Breast epithelium (tissue), 4 donors: Measurements from ENCODE around the gene BFSP2. TPM values are rescaled to one million over a fixed set of nuclear protein-coding genes. Genes with fewer than 3 reads are reported as not detected.
"Not testable (repeated sequence)": the region's sequence is repeated elsewhere in the genome, so short reads cannot be mapped to it uniquely, and the experiment has no call there.

Experiments
- DNase-seq, 2 donors: peaks; one replicate each; pipeline ENCODE4 v3.0.0-alpha.2; 2019; ENCODE audit warnings: low spot score in 2 of 2
- H3K27ac ChIP-seq, 2 donors: fragments of 200-600 bp; sonication (generic) in 1 of 2; one replicate each; pipeline ENCODE4 v1.5.1; 2016 to 2019; ENCODE audit warnings: mild to moderate bottlenecking in 1 of 2
- H3K27me3 ChIP-seq, 2 donors: fragments of 200-600 bp; sonication (generic) in 1 of 2; one replicate each; pipeline versions ENCODE4 v1.5.1 to v1.6.0; 2017 to 2019; ENCODE audit warnings: control low read depth in 1 of 2, mild to moderate bottlenecking in 1 of 2
- H3K36me3 ChIP-seq: fragments of 200-600 bp; one replicate; pipeline ENCODE4 v1.5.1; 2019
- H3K4me1 ChIP-seq, 2 donors: fragments of 200-600 bp; sonication (generic); one replicate each; pipeline ENCODE4 v1.5.1; 2016 to 2019; ENCODE audit warnings: control low read depth in 1 of 2
- H3K4me3 ChIP-seq, 3 donors: fragments of 200-600 bp; sonication (generic); 1 replicate in 2 of 3; 2 replicates in 1 of 3; pipeline ENCODE4 v1.5.1; 2016 to 2019; ENCODE audit warnings: mild to moderate bottlenecking in 3 of 3, moderate library complexity in 2 of 3
- H3K9me3 ChIP-seq, 2 donors: fragments of 200-600 bp; sonication (generic) in 1 of 2; one replicate each; pipeline ENCODE4 v1.5.1; 2016 to 2019; ENCODE audit warnings: control low read depth in 1 of 2
- POLR2A ChIP-seq: fragments of 450-650 bp; IDR thresholded peaks from one replicate; pipeline ENCODE4 v1.6.1; 2016; ENCODE audit warnings: antibody characterized with exemption, mild to moderate bottlenecking, moderate library complexity
- POLR2AphosphoS5 ChIP-seq, 3 donors: sonication (generic); formaldehyde crosslinking; IDR thresholded peaks; one replicate each; pipeline ENCODE4 v1.6.1; 2017; ENCODE audit warnings: antibody characterized with exemption in 3 of 3
- intact Hi-C: fragments of 100-400 bp; cut with DNase I; formaldehyde crosslinking; loops from one replicate; pipeline ENCODE4 v1.15.1; 2023; ENCODE audit warnings: low total_unique reads
- total RNA-seq, 3 donors: library from RNA; depleted of rRNA; stranded (reverse); fragments of >200 nt; gene quantifications; one replicate each; pipeline ENCODE4 v1.1.0, GENCODE V29; 2016
- TF ChIP-seq, protein P1 (sequence below), 3 donors: fragments of 450-650 bp; IDR thresholded peaks; one replicate each; pipeline ENCODE4 v1.5.1; 2016 to 2017; ENCODE audit warnings: antibody characterized with exemption in 3 of 3, mild to moderate bottlenecking in 3 of 3, moderate library complexity in 3 of 3

The BFSP2 gene
- total RNA-seq, 3 donors from 2014 or later = not detected

DNA sequence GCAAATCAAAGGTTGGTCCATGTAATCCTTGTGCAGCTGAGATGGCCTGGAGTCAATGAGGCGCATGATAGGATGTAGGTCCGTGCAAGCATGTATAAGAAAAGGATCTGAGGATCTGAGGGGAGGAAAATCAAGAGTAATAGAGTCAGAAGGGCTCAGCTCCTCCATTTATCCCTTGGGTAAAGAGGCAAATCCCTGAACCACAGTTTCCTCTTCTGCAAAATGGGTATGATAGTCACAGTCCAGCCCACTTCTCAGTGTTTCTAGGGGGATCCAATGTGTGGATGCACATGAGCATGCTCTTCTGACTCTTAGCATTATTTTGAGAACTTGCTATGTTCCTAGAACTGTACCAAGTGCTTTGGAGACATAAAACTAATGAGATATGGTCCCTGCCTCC is 67.9 kb downstream of the BFSP2 start:
- TF ChIP-seq, protein P1, sequence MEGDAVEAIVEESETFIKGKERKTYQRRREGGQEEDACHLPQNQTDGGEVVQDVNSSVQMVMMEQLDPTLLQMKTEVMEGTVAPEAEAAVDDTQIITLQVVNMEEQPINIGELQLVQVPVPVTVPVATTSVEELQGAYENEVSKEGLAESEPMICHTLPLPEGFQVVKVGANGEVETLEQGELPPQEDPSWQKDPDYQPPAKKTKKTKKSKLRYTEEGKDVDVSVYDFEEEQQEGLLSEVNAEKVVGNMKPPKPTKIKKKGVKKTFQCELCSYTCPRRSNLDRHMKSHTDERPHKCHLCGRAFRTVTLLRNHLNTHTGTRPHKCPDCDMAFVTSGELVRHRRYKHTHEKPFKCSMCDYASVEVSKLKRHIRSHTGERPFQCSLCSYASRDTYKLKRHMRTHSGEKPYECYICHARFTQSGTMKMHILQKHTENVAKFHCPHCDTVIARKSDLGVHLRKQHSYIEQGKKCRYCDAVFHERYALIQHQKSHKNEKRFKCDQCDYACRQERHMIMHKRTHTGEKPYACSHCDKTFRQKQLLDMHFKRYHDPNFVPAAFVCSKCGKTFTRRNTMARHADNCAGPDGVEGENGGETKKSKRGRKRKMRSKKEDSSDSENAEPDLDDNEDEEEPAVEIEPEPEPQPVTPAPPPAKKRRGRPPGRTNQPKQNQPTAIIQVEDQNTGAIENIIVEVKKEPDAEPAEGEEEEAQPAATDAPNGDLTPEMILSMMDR (IDR thresholded peaks at IDR 0.05) = no peak
- intact Hi-C loops = no loop called here
- Histone ChIP-seq H3K27ac (no peak overlapping the region), H3K27me3 (no peaks in the 10 kb centered on the region), H3K4me1 (no peaks in the 10 kb centered on the region), H3K4me3 (no peak overlapping the region), H3K36me3 (no peaks in the 10 kb centered on the region), H3K9me3 (no peaks in the 10 kb centered on the region)
- DNase-seq = no peak

DNA sequence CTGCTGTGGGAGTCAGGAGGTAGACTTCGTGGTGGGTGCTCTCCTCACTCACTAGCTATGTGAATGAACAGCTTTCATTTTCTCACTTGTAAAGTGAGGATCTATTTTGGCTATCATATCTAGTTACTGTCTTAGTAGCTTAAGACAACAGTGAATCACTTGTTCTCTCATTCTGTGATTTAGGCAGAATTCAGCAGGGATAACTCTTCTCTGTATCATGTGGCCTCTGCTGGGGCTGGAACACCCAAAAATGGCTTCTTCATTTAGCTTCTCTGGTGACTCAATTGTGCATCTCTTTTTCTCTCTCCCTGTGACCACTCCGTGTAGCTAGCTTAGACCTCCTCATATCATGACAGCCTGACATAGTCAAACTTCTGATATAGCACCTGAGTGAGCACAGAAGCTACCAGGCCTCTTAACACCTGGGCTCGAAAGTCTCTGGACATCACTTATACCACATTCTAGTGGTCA is 68.4 kb downstream of the BFSP2 start:
- Histone ChIP-seq H3K36me3 (no peaks in the 10 kb centered on the region), H3K27ac (no peak overlapping the region), H3K4me3 (no peak overlapping the region), H3K4me1 (no peaks in the 10 kb centered on the region), H3K27me3 (no peaks in the 10 kb centered on the region), H3K9me3 (no peaks in the 10 kb centered on the region)
- TF ChIP-seq, protein P1 (IDR thresholded peaks at IDR 0.05) = no peak
- TF ChIP-seq POLR2AphosphoS5 (IDR thresholded peaks at IDR 0.05) (no peak), POLR2A (no peak)
- no peak for DNase-seq
- intact Hi-C loops = no loop called here

DNA sequence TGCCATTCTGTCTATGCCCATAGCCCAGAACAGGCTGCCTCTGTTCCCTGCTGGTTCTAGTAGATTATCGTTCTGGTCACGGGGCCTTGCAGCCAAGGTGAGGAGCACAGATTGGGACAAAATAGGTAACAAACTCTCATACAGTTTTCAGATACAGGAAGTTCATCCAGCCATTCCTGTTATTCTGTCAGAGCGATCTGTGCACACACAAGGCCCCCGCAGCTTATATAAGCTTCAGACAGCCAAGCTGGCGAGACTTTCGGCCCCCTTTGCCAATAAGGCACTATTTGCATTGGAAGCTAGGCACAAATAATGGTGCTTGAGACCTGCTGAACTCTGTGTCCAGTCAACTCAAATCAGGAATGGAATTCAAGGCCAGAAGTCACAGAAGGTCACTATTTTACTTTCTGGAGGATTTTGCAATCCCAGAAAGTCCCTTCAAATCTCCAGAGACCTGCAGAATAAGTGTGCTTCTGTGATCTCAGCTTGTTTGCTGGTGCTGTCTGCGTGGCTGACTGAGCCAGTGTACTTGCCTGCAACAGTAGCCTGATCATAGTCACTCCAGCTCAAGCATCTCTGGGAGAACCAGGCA is 69.4 kb downstream of the BFSP2 start:
- Histone ChIP-seq H3K27ac (peak overlapping the region in 1 of 2 donors; percentile 23), H3K4me3 (no peak overlapping the region), H3K27me3 (no peaks in the 10 kb centered on the region), H3K36me3 (no peaks in the 10 kb centered on the region), H3K4me1 (no peaks in the 10 kb centered on the region), H3K9me3 (no peaks in the 10 kb centered on the region)
- no peak for DNase-seq
- intact Hi-C loops = no loop called here
- TF ChIP-seq POLR2AphosphoS5 (IDR thresholded peaks at IDR 0.05) (no peak), POLR2A (no peak)
- TF ChIP-seq, protein P1 (IDR thresholded peaks at IDR 0.05) = no peak

DNA sequence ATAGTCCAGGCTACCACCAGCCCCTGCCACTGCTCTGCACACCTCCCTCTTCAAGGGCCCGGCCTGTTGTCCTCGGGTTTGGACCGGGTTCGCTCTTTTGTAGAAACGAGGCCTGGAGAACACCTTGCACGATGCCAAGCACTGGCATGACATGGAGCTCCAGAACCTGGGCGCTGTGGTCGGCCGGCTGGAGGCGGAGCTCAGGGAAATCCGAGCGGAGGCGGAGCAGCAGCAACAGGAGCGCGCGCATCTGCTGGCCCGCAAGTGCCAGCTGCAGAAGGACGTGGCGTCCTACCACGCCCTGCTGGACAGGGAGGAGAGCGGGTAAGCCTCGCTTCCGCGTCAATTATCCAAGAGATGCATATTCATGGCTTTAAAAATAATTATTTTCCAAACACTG is 72.4 kb downstream of the BFSP2 start:
- DNase-seq = no peak
- Histone ChIP-seq H3K27me3 (no peaks in the 10 kb centered on the region), H3K9me3 (no peaks in the 10 kb centered on the region), H3K4me3 (peak overlapping the region in 1 of 3 donors; percentile 5), H3K4me1 (no peaks in the 10 kb centered on the region), H3K27ac (no peak overlapping the region), H3K36me3 (no peaks in the 10 kb centered on the region)
- intact Hi-C loops = no loop called here
- TF ChIP-seq POLR2A (no peak), POLR2AphosphoS5 (IDR thresholded peaks at IDR 0.05) (no peak)
- TF ChIP-seq, protein P1 (IDR thresholded peaks at IDR 0.05) = no peak

DNA sequence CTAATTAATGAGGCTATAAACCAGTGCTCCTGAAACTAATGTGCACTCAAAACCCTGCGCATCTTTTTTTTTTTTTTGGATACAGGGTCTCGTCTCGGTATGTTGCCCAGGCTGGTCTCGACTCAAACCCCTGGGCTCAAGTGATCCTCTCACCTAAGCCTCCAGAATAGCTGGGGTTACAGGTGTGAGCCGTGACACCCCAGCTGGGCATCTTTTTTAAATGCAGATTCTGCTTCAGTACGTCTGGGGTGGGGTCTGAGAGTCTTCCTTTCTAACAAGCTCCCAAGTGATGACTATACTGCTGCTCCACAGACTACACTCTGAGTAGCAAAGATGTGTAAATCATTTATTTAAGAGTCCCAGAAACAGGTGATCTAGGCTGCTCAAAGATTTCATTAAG is 73.0 kb downstream of the BFSP2 start:
- TF ChIP-seq, protein P1 (IDR thresholded peaks at IDR 0.05) = no peak
- no peak for TF ChIP-seq POLR2A
- no peak for TF ChIP-seq POLR2AphosphoS5 (IDR thresholded peaks at IDR 0.05)
- intact Hi-C loops = no loop called here
- Histone ChIP-seq H3K4me3 (no peak overlapping the region), H3K4me1 (no peaks in the 10 kb centered on the region), H3K27ac (no peak overlapping the region), H3K9me3 (no peaks in the 10 kb centered on the region), H3K27me3 (no peaks in the 10 kb centered on the region), H3K36me3 (no peaks in the 10 kb centered on the region)
- no peak for DNase-seq

DNA sequence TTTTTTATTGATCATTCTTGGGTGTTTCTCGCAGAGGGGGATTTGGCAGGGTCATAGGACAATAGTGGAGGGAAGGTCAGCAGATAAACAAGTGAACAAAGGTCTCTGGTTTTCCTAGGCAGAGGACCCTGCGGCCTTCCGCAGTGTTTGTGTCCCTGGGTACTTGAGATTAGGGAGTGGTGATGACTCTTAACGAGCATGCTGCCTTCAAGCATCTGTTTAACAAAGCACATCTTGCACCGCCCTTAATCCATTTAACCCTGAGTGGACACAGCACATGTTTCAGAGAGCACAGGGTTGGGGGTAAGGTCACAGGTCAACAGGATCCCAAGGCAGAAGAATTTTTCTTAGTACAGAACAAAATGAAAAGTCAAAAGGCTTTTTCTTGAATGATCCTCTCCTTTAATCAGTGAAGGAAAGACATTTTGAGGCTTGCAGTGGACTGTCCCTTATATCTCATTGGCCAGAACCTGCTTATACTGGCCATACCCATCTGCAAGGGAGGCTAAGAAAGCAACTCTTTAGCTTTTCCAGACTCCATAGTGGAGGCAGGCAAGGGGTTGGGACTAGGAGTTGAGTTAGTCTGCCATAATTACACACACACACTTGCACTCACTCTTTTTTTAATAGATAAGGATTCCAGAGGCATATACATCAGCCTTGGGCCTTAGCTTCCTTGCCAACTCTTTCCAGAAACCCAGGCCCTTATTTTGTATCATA is 73.8 kb downstream of the BFSP2 start:
- H3K9me3 ChIP-seq, H3K4me3 ChIP-seq, H3K4me1 ChIP-seq, H3K27me3 ChIP-seq, H3K36me3 ChIP-seq, DNase-seq, intact Hi-C loops: not testable (repeated sequence)
- peak overlapping the region; percentile 82 to 92 for H3K27ac ChIP-seq
